CD4-positive, alpha-beta T cell treated with Interleukin-17A for 4 hours (primary cell): ENCODE measurements around the gene FGD5.
A peak's percentile ranks its signal among the peaks of the same experiment; 100 is the strongest.

Source experiments
- DNase-seq: peaks from one replicate; pipeline ENCODE4 v3.0.0-alpha.2; 2020; ENCODE audit warnings: mixed read lengths

FGD5 gene

GRCh38 chr3:14788644-14789043 is 30.1 kb upstream of the FGD5 start:
- DNase-seq: no peak

- DNase-seq: no peak
Observed at GRCh38 chr3:14789221-14789620, 29.5 kb upstream of the FGD5 start.

GRCh38 chr3:14789640-14790285 is 29.0 kb upstream of the FGD5 start:
- no peak for DNase-seq

GRCh38 chr3:14791343-14791945 is 27.3 kb upstream of the FGD5 start:
- DNase-seq: peak; percentile 77

- DNase-seq: no peak
Observed at GRCh38 chr3:14792691-14793121, 26.1 kb upstream of the FGD5 start.

GRCh38 chr3:14793126-14793857 is 25.5 kb upstream of the FGD5 start:
- no peak for DNase-seq

- DNase-seq: no peak
Observed at GRCh38 chr3:14793858-14794234, 24.9 kb upstream of the FGD5 start.

- DNase-seq: no peak
Observed at GRCh38 chr3:14794435-14794834, 24.3 kb upstream of the FGD5 start.

- no peak for DNase-seq
Observed at GRCh38 chr3:14795996-14796395, 22.8 kb upstream of the FGD5 start.

- no peak for DNase-seq
Observed at GRCh38 chr3:14796403-14797077, 22.2 kb upstream of the FGD5 start.

GRCh38 chr3:14797731-14798130 is 21.0 kb upstream of the FGD5 start:
- DNase-seq: no peak

GRCh38 chr3:14798231-14798630 is 20.5 kb upstream of the FGD5 start:
- DNase-seq: no peak

GRCh38 chr3:14799146-14799545 is 19.6 kb upstream of the FGD5 start:
- no peak for DNase-seq

GRCh38 chr3:14801031-14801430 is 17.7 kb upstream of the FGD5 start:
- DNase-seq: no peak

GRCh38 chr3:14801668-14802380 is 16.9 kb upstream of the FGD5 start:
- no peak for DNase-seq

GRCh38 chr3:14802381-14802731 is 16.4 kb upstream of the FGD5 start:
- DNase-seq: no peak

- peak; percentile 25 for DNase-seq
Observed at GRCh38 chr3:14803101-14803980, 15.4 kb upstream of the FGD5 start.

GRCh38 chr3:14803981-14804834 is 14.6 kb upstream of the FGD5 start:
- DNase-seq: no peak

- DNase-seq: no peak
Observed at GRCh38 chr3:14804835-14805780, 13.7 kb upstream of the FGD5 start.
